K562 treated with DMSO at 1 percent for 12 hours (cell line): Measurements from ENCODE around the gene GNB4. TPM values are rescaled to one million over a fixed set of nuclear protein-coding genes. Genes with fewer than 3 reads are reported as not detected.

Experiments
- total RNA-seq: library from RNA; unstranded; fragments of 300-600 nt; gene quantifications from 2 replicates; pipeline ENCODE4 v1.2.3, GENCODE V29; 2022; ENCODE audit not compliant: insufficient read depth

Gene GNB4
- 2.3 and 9.9 TPM in 2 replicates for total RNA-seq

DNA sequence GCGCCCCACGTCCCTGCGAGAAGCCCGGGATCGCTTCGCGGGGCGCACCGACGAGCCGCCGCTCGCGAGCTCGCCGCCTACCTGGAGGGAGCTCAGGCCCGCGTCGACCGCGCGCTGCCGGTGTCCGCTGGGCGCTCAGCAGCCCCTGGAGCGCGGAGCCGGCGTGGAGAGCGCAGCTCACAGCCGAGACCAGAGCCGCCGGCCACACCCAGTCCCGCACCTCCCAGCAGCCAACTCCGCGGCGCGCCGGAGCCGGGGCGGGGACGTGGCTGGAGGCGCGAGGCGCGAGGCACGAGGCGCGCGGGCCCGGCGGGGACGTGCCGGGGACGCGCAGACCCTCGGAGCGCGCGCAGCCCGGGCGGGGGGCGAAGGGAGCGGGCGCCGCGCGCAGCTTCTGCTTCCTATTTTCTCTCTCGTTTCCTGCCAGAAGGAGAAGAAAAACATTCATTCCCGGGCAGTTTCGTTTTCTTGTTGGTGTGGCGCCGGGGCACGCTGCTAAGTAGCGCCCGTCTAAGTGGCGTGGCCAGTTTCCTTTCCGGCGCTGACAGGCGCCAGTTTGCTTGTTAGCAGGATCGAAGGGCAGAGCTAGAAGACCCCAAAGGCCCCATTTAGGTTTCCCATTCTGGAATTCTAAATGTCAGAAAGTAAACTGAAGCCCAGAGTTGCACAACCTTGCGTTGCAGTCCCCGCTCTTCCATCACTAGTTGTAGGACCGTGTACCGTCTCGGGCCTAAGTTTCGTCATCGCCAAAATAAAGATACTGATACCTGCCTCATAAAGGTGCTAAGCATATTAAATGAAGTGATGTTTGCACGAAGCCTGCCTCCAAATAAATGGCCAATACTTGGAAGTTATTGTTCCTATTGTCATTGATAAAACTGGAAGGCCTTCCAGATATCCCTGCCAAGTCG, at the start of gene GNB4:
Gene GNB4, minus strand, starts transcription at position 206 of the 911 bp plus-strand sequence. CDS start 25,270 bp downstream, outside the sequence.

DNA sequence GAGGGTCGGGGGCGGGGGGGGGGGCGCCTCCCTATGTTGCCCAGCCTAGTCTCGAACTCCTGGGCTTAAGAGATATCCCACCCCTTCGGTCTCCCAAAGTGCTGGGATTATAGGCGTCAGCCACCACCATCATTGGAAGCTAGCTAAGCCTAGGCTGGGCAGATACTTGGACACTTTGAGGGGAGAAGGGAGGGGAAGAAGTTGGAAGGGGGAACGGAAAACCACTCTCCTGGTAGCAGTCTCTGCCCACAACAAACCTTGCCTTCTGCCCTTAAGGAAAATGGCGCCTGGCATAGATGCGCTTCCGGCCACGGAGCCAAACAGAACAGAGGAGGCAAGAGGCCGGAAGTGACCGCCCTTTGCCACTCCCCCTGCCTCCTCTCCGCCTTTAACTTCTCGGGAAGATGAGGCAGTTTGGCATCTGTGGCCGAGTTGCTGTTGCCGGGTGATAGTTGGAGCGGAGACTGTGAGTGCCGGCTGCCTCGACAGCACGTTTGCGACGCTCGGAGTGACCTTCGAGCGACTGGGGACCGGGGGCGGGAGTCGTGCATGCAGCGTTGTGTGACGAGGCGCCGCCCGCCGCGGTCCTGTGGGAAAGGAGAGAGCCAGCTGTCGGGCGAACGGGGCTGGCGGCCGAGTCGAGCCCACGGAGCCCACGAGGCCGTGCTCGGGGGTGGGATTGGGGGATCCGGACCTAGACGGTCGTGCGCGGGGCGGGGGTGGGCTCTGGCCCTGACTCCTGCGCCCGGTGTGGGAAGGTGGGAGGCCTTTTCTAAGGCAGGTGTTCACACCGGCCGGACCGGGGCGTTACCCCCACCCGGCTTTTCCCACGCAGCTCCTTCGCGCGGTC, 103.7 kb downstream of the GNB4 start, which contains the start of gene MFN1:
Gene MFN1, plus strand, starts transcription at position 365 of the 850 bp plus-strand sequence. CDS start 1,143 bp downstream, outside the sequence.

Other genes starting within 250 kb of the GNB4 start
- 3.6 and 12.3 TPM in 2 replicates for gene KCNMB3, start 200.4 kb downstream of the GNB4 start, total RNA-seq
- gene ZNF639, start 128.4 kb downstream of the GNB4 start, total RNA-seq, result 14.1 and 44.5 TPM in 2 replicates
- gene MFN1, start 103.8 kb downstream of the GNB4 start, total RNA-seq, result 3.4 and 14.6 TPM in 2 replicates
- 43.0 and 70.7 TPM in 2 replicates for gene ACTL6A, start 111.5 kb upstream of the GNB4 start, total RNA-seq
- 39.7 and 48.6 TPM in 2 replicates for gene MRPL47, start 153.2 kb upstream of the GNB4 start, total RNA-seq
- 89.0 and 121 TPM in 2 replicates for gene NDUFB5, start 153.3 kb upstream of the GNB4 start, total RNA-seq
- gene USP13, start 201.6 kb upstream of the GNB4 start, total RNA-seq, result 0.49 TPM in 1 of 2 replicates, not detected in the other